A673 (cell line): ENCODE measurements around the gene PHACTR4.

ENCODE experiments used
- EZH2 ChIP-seq: fragments of 200-600 bp; sonication (generic); IDR thresholded peaks from 2 replicates; pipeline ENCODE4 v1.6.1; 2017; ENCODE audit warnings: borderline replicate concordance, low read depth, mild to moderate bottlenecking, mixed read lengths, antibody characterized with exemption, low read length; ENCODE audit not compliant: poor library complexity, severe bottlenecking
- TF ChIP-seq, protein P1 (sequence below): fragments of 300-800, 200-600 bp; sonication (generic); conservative IDR thresholded peaks from 2 replicates; pipeline ENCODE4 v1.5.1; 2017; ENCODE audit warnings: low read depth, mild to moderate bottlenecking, antibody characterized with exemption, low read length, moderate library complexity, mixed read lengths

DNA sequence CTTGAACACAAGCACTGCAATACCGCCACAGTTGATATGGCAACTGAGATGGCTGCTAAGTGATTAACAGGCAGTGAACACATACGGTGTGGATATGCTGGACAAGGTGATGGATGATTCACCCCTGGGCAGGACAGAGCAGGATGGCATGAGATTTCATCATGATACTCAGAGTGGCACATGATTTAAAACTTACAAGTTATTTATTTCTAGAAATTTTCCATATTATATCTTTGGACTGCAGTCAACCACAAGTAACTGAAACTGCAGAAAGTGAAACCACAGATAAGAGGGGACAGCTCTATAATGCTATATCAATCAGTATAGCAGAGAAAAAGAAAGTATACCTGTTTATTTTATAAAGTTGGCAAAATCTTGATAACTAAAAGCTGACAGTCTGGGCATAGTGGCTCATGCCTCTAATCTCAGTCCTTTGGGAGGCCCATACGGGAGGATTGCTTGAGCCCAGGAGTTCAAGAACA is 47.9 kb downstream of the PHACTR4 start:
- no peak for TF ChIP-seq EZH2
- TF ChIP-seq, protein P1, sequence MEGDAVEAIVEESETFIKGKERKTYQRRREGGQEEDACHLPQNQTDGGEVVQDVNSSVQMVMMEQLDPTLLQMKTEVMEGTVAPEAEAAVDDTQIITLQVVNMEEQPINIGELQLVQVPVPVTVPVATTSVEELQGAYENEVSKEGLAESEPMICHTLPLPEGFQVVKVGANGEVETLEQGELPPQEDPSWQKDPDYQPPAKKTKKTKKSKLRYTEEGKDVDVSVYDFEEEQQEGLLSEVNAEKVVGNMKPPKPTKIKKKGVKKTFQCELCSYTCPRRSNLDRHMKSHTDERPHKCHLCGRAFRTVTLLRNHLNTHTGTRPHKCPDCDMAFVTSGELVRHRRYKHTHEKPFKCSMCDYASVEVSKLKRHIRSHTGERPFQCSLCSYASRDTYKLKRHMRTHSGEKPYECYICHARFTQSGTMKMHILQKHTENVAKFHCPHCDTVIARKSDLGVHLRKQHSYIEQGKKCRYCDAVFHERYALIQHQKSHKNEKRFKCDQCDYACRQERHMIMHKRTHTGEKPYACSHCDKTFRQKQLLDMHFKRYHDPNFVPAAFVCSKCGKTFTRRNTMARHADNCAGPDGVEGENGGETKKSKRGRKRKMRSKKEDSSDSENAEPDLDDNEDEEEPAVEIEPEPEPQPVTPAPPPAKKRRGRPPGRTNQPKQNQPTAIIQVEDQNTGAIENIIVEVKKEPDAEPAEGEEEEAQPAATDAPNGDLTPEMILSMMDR = no peak
